Adipocyte (in vitro differentiated cells): ENCODE results near the gene B4GALT4.
"Not testable (repeated sequence)": the region's sequence is repeated elsewhere in the genome, so short reads cannot be mapped to it uniquely, and the experiment has no call there.

Source experiments
- DNase-seq: peaks from one replicate; pipeline ENCODE4 v3.0.0-alpha.2; 2015; ENCODE audit warnings: low read depth
- H3K27me3 ChIP-seq: replicated peaks from 2 replicates; pipeline ENCODE4 v1.7.0; 2013; ENCODE audit warnings: mild to moderate bottlenecking, low read length, moderate library complexity; ENCODE audit not compliant: control insufficient read depth, insufficient read depth
- H3K36me3 ChIP-seq: 2 replicates; pipeline ENCODE4 v1.7.0; 2013; ENCODE audit warnings: low read length, mild to moderate bottlenecking, moderate library complexity; ENCODE audit not compliant: control insufficient read depth, insufficient read depth, severe bottlenecking
- H3K4me1 ChIP-seq: 2 replicates; pipeline ENCODE4 v1.7.0; 2013; ENCODE audit warnings: mild to moderate bottlenecking, low read length, moderate library complexity; ENCODE audit not compliant: control insufficient read depth, insufficient read depth
- H3K4me3 ChIP-seq: 2 replicates; pipeline ENCODE4 v1.7.0; 2013; ENCODE audit warnings: mild to moderate bottlenecking, low read length, moderate library complexity
- H3K9ac ChIP-seq: 2 replicates; pipeline ENCODE4 v1.7.0; 2013; ENCODE audit warnings: mild to moderate bottlenecking, low read length, moderate library complexity
- H3K9me3 ChIP-seq: 2 replicates; pipeline ENCODE4 v1.7.0; 2013; ENCODE audit warnings: mild to moderate bottlenecking, low read length, moderate library complexity; ENCODE audit not compliant: control insufficient read depth

Gene B4GALT4

GRCh38 chr3:119170821-119171220, 69.9 kb downstream of the B4GALT4 start:
- Histone ChIP-seq H3K4me1 (peaks cover 1% of the 10 kb centered on the region), H3K36me3 (no peaks in the 10 kb centered on the region), H3K4me3 (no peak overlapping the region), H3K27me3 (peaks cover 3% of the 10 kb centered on the region), H3K9ac (no peak overlapping the region), H3K9me3 (no peaks in the 10 kb centered on the region)
- no peak for DNase-seq

GRCh38 chr3:119164745-119165144, 75.9 kb downstream of the B4GALT4 start:
- not testable (repeated sequence) for H3K9ac ChIP-seq, H3K4me3 ChIP-seq, DNase-seq, H3K9me3 ChIP-seq, H3K4me1 ChIP-seq, H3K36me3 ChIP-seq, H3K27me3 ChIP-seq
